ENCODE data around the gene TAT.
"Not testable (repeated sequence)": the region's sequence is repeated elsewhere in the genome, so short reads cannot be mapped to it uniquely, and the experiment has no call there.

TAT gene

GRCh38 chr16:71576971-71577370 lies at the start of gene TAT:
TAT (minus strand) TSS chr16:71577092; CDS start chr16:71576415, 677 bp downstream.
- DNase-seq, result no peak

- no peak for DNase-seq
These were observed 49.3 kb upstream of the TAT start, which contains the start of gene MARVELD3 for GRCh38 chr16:71626018-71626857. MARVELD3 (plus strand) TSS chr16:71626184; CDS start chr16:71626230, 46 bp downstream.

GRCh38 chr16:71625113-71625850 lies 48.4 kb upstream of the TAT start:
- no peak for DNase-seq

- DNase-seq, result no peak
These were observed 46.7 kb upstream of the TAT start for GRCh38 chr16:71623597-71623996.

GRCh38 chr16:71622088-71622487 lies 45.2 kb upstream of the TAT start:
- no peak for DNase-seq

- no peak for DNase-seq
These were observed 41.5 kb upstream of the TAT start for GRCh38 chr16:71618429-71618828.

- not testable (repeated sequence) for DNase-seq
These were observed 38.1 kb upstream of the TAT start for GRCh38 chr16:71614956-71615355.

- no peak for DNase-seq
These were observed 34.3 kb upstream of the TAT start for GRCh38 chr16:71610936-71611871.

- DNase-seq, result no peak
These were observed 33.6 kb upstream of the TAT start for GRCh38 chr16:71610447-71610846.

GRCh38 chr16:71609066-71609465 lies 32.2 kb upstream of the TAT start:
- DNase-seq, result no peak

GRCh38 chr16:71600822-71601221 lies 23.9 kb upstream of the TAT start:
- DNase-seq, result no peak

- DNase-seq, result not testable (repeated sequence)
These were observed 21.5 kb upstream of the TAT start for GRCh38 chr16:71598426-71598825.

- not testable (repeated sequence) for DNase-seq
These were observed 18.5 kb upstream of the TAT start for GRCh38 chr16:71595340-71595826.

GRCh38 chr16:71594000-71594646 lies 17.2 kb upstream of the TAT start:
- DNase-seq, result no peak

- no peak for DNase-seq
These were observed 16.4 kb upstream of the TAT start for GRCh38 chr16:71593048-71593999.

GRCh38 chr16:71591917-71592316 lies 15.0 kb upstream of the TAT start:
- DNase-seq, result no peak

GRCh38 chr16:71590584-71590983 lies 13.7 kb upstream of the TAT start:
- DNase-seq, result no peak

GRCh38 chr16:71590071-71590470 lies 13.2 kb upstream of the TAT start:
- not testable (repeated sequence) for DNase-seq

GRCh38 chr16:71589334-71589733 lies 12.4 kb upstream of the TAT start:
- DNase-seq, result not testable (repeated sequence)

GRCh38 chr16:71585318-71585703 lies 8.4 kb upstream of the TAT start:
- DNase-seq, result no peak

Data from GOT3 (cell line).